AG04450 (cell line): ENCODE measurements around the gene PTGDR. TPM values are rescaled to one million over a fixed set of nuclear protein-coding genes. Genes with fewer than 3 reads are reported as not detected.
A peak's percentile ranks its signal among the peaks of the same experiment; 100 is the strongest.

Experiments
- CTCF ChIA-PET: fragments of 300-600, 350-600 bp; formaldehyde crosslinking; extraction: SDS; loops from one replicate; lab custom pipeline; 2022; ENCODE audit warnings: antibody characterized with exemption, inconsistent platforms; lab: Charles Lee
- POLR2A ChIA-PET: fragments of 350-600 bp; formaldehyde crosslinking; extraction: SDS; loops from one replicate; lab custom pipeline; 2021; ENCODE audit warnings: antibody characterized with exemption, inconsistent platforms; lab: Yijun Ruan, JAX
- DNase-seq: peaks from one replicate; pipeline ENCODE4 v3.0.0-alpha.2; 2011; ENCODE audit warnings: low read depth, low spot score
- H3K27ac ChIP-seq: one replicate; pipeline ENCODE4 v1.5.1; 2012; ENCODE audit warnings: low read depth, low read length, control low read depth
- H3K27me3 ChIP-seq: one replicate; pipeline ENCODE4 v1.6.0; 2012; ENCODE audit warnings: low read length; ENCODE audit not compliant: control insufficient read depth, insufficient read depth
- H3K4me3 ChIP-seq: 2 replicates; pipeline ENCODE4 v1.5.1; 2011; ENCODE audit warnings: mild to moderate bottlenecking, low read depth, low read length, control low read depth
- H3K9me3 ChIP-seq: 2 replicates; pipeline ENCODE4 v1.5.1; 2012; ENCODE audit warnings: low read length; ENCODE audit not compliant: control insufficient read depth, insufficient read depth
- CTCF ChIP-seq: IDR thresholded peaks from 2 replicates; pipeline ENCODE4 v1.5.1; 2011; ENCODE audit warnings: low read depth, low read length, control low read depth, inconsistent platforms
- polyA plus RNA-seq: library from polyadenylated mRNA; depleted of rRNA; stranded (reverse); fragments of >200 nt; gene quantifications from 2 replicates; pipeline ENCODE4 v1.2.3, GENCODE V29; 2011

The PTGDR gene
- polyA plus RNA-seq, 1 experiment = not detected

GRCh38 chr14:52310541-52310940, 43.0 kb downstream of the PTGDR start:
- no peak for TF ChIP-seq CTCF
- Histone ChIP-seq H3K27ac (no peak overlapping the region), H3K27me3 (no peaks in the 10 kb centered on the region), H3K9me3 (no peaks in the 10 kb centered on the region), H3K4me3 (no peak overlapping the region)
- CTCF ChIA-PET = interaction anchor here (1.6 kb wide), 1 partner anchor 11 kb away, joined by 4 read pairs; no protein-coding TSS in a partner anchor
- no peak for DNase-seq
- POLR2A ChIA-PET = no interaction called here

GRCh38 chr14:52312931-52313355, 45.4 kb downstream of the PTGDR start:
- Histone ChIP-seq H3K27ac (peak overlapping the region; percentile 40), H3K27me3 (no peaks in the 10 kb centered on the region), H3K4me3 (peak overlapping the region; percentile 67), H3K9me3 (no peaks in the 10 kb centered on the region)
- TF ChIP-seq CTCF = no peak
- no peak for DNase-seq
- ChIA-PET CTCF (interaction anchor here (0.7 kb wide), 1 partner anchor 13 kb away, joined by 3 read pairs; no protein-coding TSS in a partner anchor), POLR2A (no interaction called here)

GRCh38 chr14:52313462-52313861, 46.0 kb downstream of the PTGDR start:
- peak overlapping the region; percentile 67 for H3K4me3 ChIP-seq
- no peaks in the 10 kb centered on the region for H3K9me3 ChIP-seq
- no peaks in the 10 kb centered on the region for H3K27me3 ChIP-seq
- CTCF ChIA-PET = interaction anchor here (0.7 kb wide), 1 partner anchor 13 kb away, joined by 3 read pairs; no protein-coding TSS in a partner anchor
- DNase-seq = no peak
- no peak for TF ChIP-seq CTCF
- POLR2A ChIA-PET = interaction anchor here (0.6 to 1.6 kb wide), 6 partner anchors 52 to 383 kb away, joined by 3 to 13 read pairs (median 4); partner anchors contain the start of gene NID2
- H3K27ac ChIP-seq = peak overlapping the region; percentile 70

GRCh38 chr14:52313903-52314594, 46.6 kb downstream of the PTGDR start, which contains the start of gene PTGER2:
Gene PTGER2 (plus strand): TSS chr14:52314312. CDS start chr14:52314549, 237 bp downstream.
- Histone ChIP-seq H3K4me3 (peak within 1 kb of the TSS; percentile 67), H3K9me3 (no peaks in the 10 kb centered on the region), H3K27me3 (no peaks in the 10 kb centered on the region), H3K27ac (peak within 1 kb of the TSS; percentile 70)
- POLR2A ChIA-PET = interaction anchor here (0.6 to 1.6 kb wide), 7 partner anchors 52 to 1261 kb away, joined by 3 to 13 read pairs (median 3); partner anchors contain the start of gene NID2
- CTCF ChIA-PET = interaction anchor here (1.0 kb wide), 1 partner anchor 160 kb away, joined by 3 read pairs; no protein-coding TSS in a partner anchor
- TF ChIP-seq CTCF = no peak
- peak; percentile 92 for DNase-seq
